Measurements from ENCODE around the gene ZKSCAN2. TPM values are rescaled to one million over a fixed set of nuclear protein-coding genes. Genes with fewer than 3 reads are reported as not detected.

Gene ZKSCAN2
- total RNA-seq, 1 experiment from 2014 or later: 16.4 TPM

- Histone ChIP-seq H3K4me1 (ENCODE audit: insufficient read depth, low read length, poor library complexity, severe bottlenecking) (no peaks in the 10 kb centered on the region), H3K36me3 (ENCODE audit: insufficient read depth, low read length, poor library complexity, severe bottlenecking) (no peaks in the 10 kb centered on the region), H3K4me3 (ENCODE audit: low read depth, low read length, poor library complexity, severe bottlenecking) (no peak overlapping the region), H3K27me3 (replicated peaks; ENCODE audit: insufficient read depth, low read depth, low read length, poor library complexity) (no peaks in the 10 kb centered on the region), H3K27ac (ENCODE audit: low read depth, low read length, poor library complexity, severe bottlenecking) (no peak overlapping the region), H3K9me3 (ENCODE audit: low read depth, low read length, poor library complexity, severe bottlenecking) (no peaks in the 10 kb centered on the region)
- ChIA-PET POLR2A (ENCODE audit: low non-redundant PET) (no interaction called here), CTCF (no interaction called here)
- TF ChIP-seq EZH2 (IDR thresholded peaks at IDR 0.05; ENCODE audit: borderline replicate concordance, low read depth, low read length, poor library complexity, severe bottlenecking) (no peak), CTCF (conservative IDR thresholded peaks at IDR 0.05; ENCODE audit: low read depth, low read length) (no peak)
- intact Hi-C loops (cut with micrococcal nuclease; ENCODE audit: unreplicated experiment): no loop called here
- no peak for DNase-seq (ENCODE audit: low spot score)
- no TSS peak for BruUV-seq (replicated peaks)
Observed at GRCh38 chr16:25187491-25187795, 70.2 kb downstream of the ZKSCAN2 start.

Other genes starting within 250 kb of the ZKSCAN2 start
- 144 and 146 TPM in 2 replicates for gene ARHGAP17, start 242.5 kb downstream of the ZKSCAN2 start, total RNA-seq (2021)
- 55.8 and 56.3 TPM in 2 replicates for gene LCMT1, start 146.1 kb downstream of the ZKSCAN2 start, total RNA-seq (2021)
- not detected in 2 replicates for gene AQP8, start 40.9 kb downstream of the ZKSCAN2 start, total RNA-seq (2021)

Data from A673 (cell line).